ENCODE results near the gene ZNF319. TPM values are rescaled to one million over a fixed set of nuclear protein-coding genes. Genes with fewer than 3 reads are reported as not detected.

Gene ZNF319
- total RNA-seq, 1 donor = 4.3 TPM

GRCh38 chr16:57972306-57972705, 28.2 kb downstream of the ZNF319 start:
- Histone ChIP-seq H3K79me2 (ENCODE audit: insufficient read depth, low read length) (no peaks in the 10 kb centered on the region), H3K9me3 (ENCODE audit: low read depth, low read length) (no peaks in the 10 kb centered on the region), H3K36me3 (ENCODE audit: insufficient read depth, low read length) (no peaks in the 10 kb centered on the region), H3K27ac (ENCODE audit: low read depth, low read length) (no peak overlapping the region), H3K4me1 (ENCODE audit: insufficient read depth, low read length) (no peaks in the 10 kb centered on the region), H3K27me3 (ENCODE audit: insufficient read depth, low read length) (peaks cover 15% of the 10 kb centered on the region), H4K20me1 (ENCODE audit: insufficient read depth, low read length) (no peaks in the 10 kb centered on the region), H3K4me2 (ENCODE audit: insufficient read depth, low read length) (no peak overlapping the region), H3K4me3 (ENCODE audit: insufficient read depth, low read length) (no peak overlapping the region), H2AFZ (ENCODE audit: low read length) (no peak overlapping the region)
- DNase-seq (ENCODE audit: insufficient read length, low spot score, missing footprints) = no peak
- TF ChIP-seq CTCF (IDR thresholded peaks at IDR 0.05; ENCODE audit: extremely low read depth, low read depth, low read length) = no peak

- no peak for TF ChIP-seq CTCF (IDR thresholded peaks at IDR 0.05; ENCODE audit: extremely low read depth, low read depth, low read length)
- Histone ChIP-seq H3K9me3 (ENCODE audit: low read depth, low read length) (no peaks in the 10 kb centered on the region), H3K36me3 (ENCODE audit: insufficient read depth, low read length) (no peaks in the 10 kb centered on the region)
These were observed 28.6 kb downstream of the ZNF319 start for GRCh38 chr16:57971848-57972247.

GRCh38 chr16:57970970-57971369, 29.5 kb downstream of the ZNF319 start, which contains the start of gene CNGB1:
TSS of gene CNGB1 (minus strand) at chr16:57971128. CDS start at chr16:57967286, 3,842 bp downstream.
- TF ChIP-seq CTCF (IDR thresholded peaks at IDR 0.05; ENCODE audit: extremely low read depth, low read depth, low read length) = no peak
- Histone ChIP-seq H3K36me3 (ENCODE audit: insufficient read depth, low read length) (no peaks in the 10 kb centered on the region), H2AFZ (ENCODE audit: low read length) (no peak within 1 kb of the TSS), H3K79me2 (ENCODE audit: insufficient read depth, low read length) (no peaks in the 10 kb centered on the region), H3K9me3 (ENCODE audit: low read depth, low read length) (no peaks in the 10 kb centered on the region), H3K4me3 (ENCODE audit: insufficient read depth, low read length) (no peak within 1 kb of the TSS), H3K27ac (ENCODE audit: low read depth, low read length) (no peak within 1 kb of the TSS), H3K4me1 (ENCODE audit: insufficient read depth, low read length) (no peaks in the 10 kb centered on the region), H3K4me2 (ENCODE audit: insufficient read depth, low read length) (no peak within 1 kb of the TSS), H3K27me3 (ENCODE audit: insufficient read depth, low read length) (peaks cover 15% of the 10 kb centered on the region), H4K20me1 (ENCODE audit: insufficient read depth, low read length) (no peaks in the 10 kb centered on the region)
- peak; percentile 21 for DNase-seq (ENCODE audit: insufficient read length, low spot score, missing footprints)

More at GRCh38 chr16:57971848-57972247, 28.6 kb downstream of the ZNF319 start:
- Histone ChIP-seq H3K4me3 (ENCODE audit: insufficient read depth, low read length) (no peak overlapping the region), H3K27me3 (ENCODE audit: insufficient read depth, low read length) (peaks cover 15% of the 10 kb centered on the region), H3K27ac (ENCODE audit: low read depth, low read length) (no peak overlapping the region), H3K79me2 (ENCODE audit: insufficient read depth, low read length) (no peaks in the 10 kb centered on the region), H2AFZ (ENCODE audit: low read length) (no peak overlapping the region), H3K4me2 (ENCODE audit: insufficient read depth, low read length) (no peak overlapping the region), H3K4me1 (ENCODE audit: insufficient read depth, low read length) (no peaks in the 10 kb centered on the region), H4K20me1 (ENCODE audit: insufficient read depth, low read length) (no peaks in the 10 kb centered on the region)
- DNase-seq (ENCODE audit: insufficient read length, low spot score, missing footprints) = no peak

- no peak overlapping the region for H3K4me3 ChIP-seq (ENCODE audit: insufficient read depth, low read length)
- DNase-seq (ENCODE audit: insufficient read length, low spot score, missing footprints) = peak; percentile 5
- H3K4me2 ChIP-seq (ENCODE audit: insufficient read depth, low read length) = no peak overlapping the region
- H3K79me2 ChIP-seq (ENCODE audit: insufficient read depth, low read length) = no peaks in the 10 kb centered on the region
- H3K9me3 ChIP-seq (ENCODE audit: low read depth, low read length) = no peaks in the 10 kb centered on the region
- no peak overlapping the region for H2AFZ ChIP-seq (ENCODE audit: low read length)
- no peak overlapping the region for H3K27ac ChIP-seq (ENCODE audit: low read depth, low read length)
- H3K4me1 ChIP-seq (ENCODE audit: insufficient read depth, low read length) = no peaks in the 10 kb centered on the region
- no peak for TF ChIP-seq CTCF (IDR thresholded peaks at IDR 0.05; ENCODE audit: extremely low read depth, low read depth, low read length)
- H4K20me1 ChIP-seq (ENCODE audit: insufficient read depth, low read length) = no peaks in the 10 kb centered on the region
- H3K36me3 ChIP-seq (ENCODE audit: insufficient read depth, low read length) = no peaks in the 10 kb centered on the region
- H3K27me3 ChIP-seq (ENCODE audit: insufficient read depth, low read length) = peaks cover 15% of the 10 kb centered on the region
These were observed 30.2 kb downstream of the ZNF319 start for GRCh38 chr16:57970319-57970718.
